Adrenal gland (tissue), 12 donors: ENCODE results near the gene ZNF821. TPM values are rescaled to one million over a fixed set of nuclear protein-coding genes. Genes with fewer than 3 reads are reported as not detected.
"Not testable (repeated sequence)": the region's sequence is repeated elsewhere in the genome, so short reads cannot be mapped to it uniquely, and the experiment has no call there.

ENCODE experiments used
- DNase-seq, 7 donors: peaks; one replicate each; pipeline ENCODE4 v3.0.0-alpha.2; 2019 to 2020
- H3K27ac ChIP-seq, 5 donors: fragments of 200-600 bp; sonication (generic) in 4 of 5; 1 replicate in 3 of 5; 2 replicates in 2 of 5; pipeline versions ENCODE4 v1.5.1 to v1.8.0; 2016 to 2020; ENCODE audit warnings: mild to moderate bottlenecking in 1 of 5
- H3K27me3 ChIP-seq: fragments of 200-600 bp; 2 replicates; pipeline ENCODE4 v1.8.0; 2021
- H3K36me3 ChIP-seq, 2 donors: fragments of 200-600 bp; replicated peaks in 1 of 2; 1 replicate in 1 of 2; 2 replicates in 1 of 2; pipeline versions ENCODE4 v1.5.1 to v1.8.0; 2018 to 2022
- H3K4me1 ChIP-seq, 2 donors: fragments of 200-600 bp; replicated peaks in 1 of 2; 1 replicate in 1 of 2; 2 replicates in 1 of 2; pipeline versions ENCODE4 v1.5.1 to v1.8.0; 2018 to 2021
- H3K4me3 ChIP-seq, 4 donors: fragments of 200-600 bp; sonication (generic) in 3 of 4; one replicate each; pipeline ENCODE4 v1.5.1; 2016 to 2018
- H3K9me3 ChIP-seq, 3 donors: fragments of 200-600 bp; sonication (generic) in 1 of 3; replicated peaks in 1 of 3; 1 replicate in 2 of 3; 2 replicates in 1 of 3; pipeline versions ENCODE4 v1.5.1 to v1.8.0; 2016 to 2021
- CTCF ChIP-seq, 6 experiments: fragments of 450-650 bp in 4 of 6; fragments of 200-600 bp in 2 of 6; sonication (generic) in 1 of 6; IDR thresholded peaks; 1 replicate in 5 of 6; 2 replicates in 1 of 6; pipeline versions ENCODE4 v1.5.1 to v1.8.0; 2016 to 2021; ENCODE audit warnings: antibody characterized with exemption in 6 of 6, mild to moderate bottlenecking in 2 of 6, moderate library complexity in 1 of 6
- POLR2A ChIP-seq, 2 donors: fragments of 450-650 bp; IDR thresholded peaks; one replicate each; pipeline ENCODE4 v1.6.1; 2017; ENCODE audit warnings: antibody characterized with exemption in 2 of 2, mild to moderate bottlenecking in 2 of 2, moderate library complexity in 1 of 2
- WGBS, 4 donors: extraction: QIAGEN DNeasy Blood & Tissue Kit in 2 of 4; methylation state at CpG; one replicate each; pipeline versions ENCODE4 v1.1.5 to v1.1.7; 2013 to 2017; 5-methylcytosine and 5-hydroxymethylcytosine counted together
- intact Hi-C, 2 donors: fragments of 100-400 bp; cut with DNase I; formaldehyde crosslinking; loops; one replicate each; pipeline versions ENCODE4 v1.14.1 to v1.15.0; 2022 to 2023
- polyA plus RNA-seq, 3 donors: library from polyadenylated mRNA; stranded (reverse); fragments of 200-250 nt in 2 of 3; fragments of 350-450 nt in 1 of 3; fragmentation: Illumina TruSeq in 1 of 3; extraction: RNeasy Lipid Tissue Mini Kit (QIAGEN cat#74804) in 1 of 3; gene quantifications; one replicate each; pipeline ENCODE4 v1.2.3, GENCODE V29; 2013 to 2014
- total RNA-seq, 9 donors: library from RNA; depleted of rRNA in 4 of 9; stranded (reverse); fragments of >200 nt in 4 of 9; fragments of 120-200 nt in 1 of 9; fragmentation: NEBNext Ultra II Directional in 1 of 9; extraction: Animal tissue kit (Norgen Biotek cat#: 25700) in 1 of 9; gene quantifications; one replicate each; pipeline versions ENCODE4 v1.1.0 to v1.2.4, GENCODE V29; 2013 to 2023
- donor health status: healthy with polysubstance abuse.
- donor health status: Bipolar disorder and iron deficiency.
- donor health status: DM: yes; HTN: yes; CAD: no.
- donor health status: DM: no; HTN: no; CAD: no.
- donor health status: DM: no; HTN: no; CAD: no.
- donor health status: DM: yes; HTN: yes; CAD: no.

The ZNF821 gene
- total and polyA plus RNA-seq, 12 donors: 4.6 to 13.1 (median 7.2) TPM

- Histone ChIP-seq H3K4me3 (no peak overlapping the region), H3K27ac (no peak overlapping the region), H3K36me3 (peaks cover 0 to 12% of the 10 kb centered on the region in 2 donors), H3K9me3 (no peaks in the 10 kb centered on the region), H3K27me3 (no peaks in the 10 kb centered on the region), H3K4me1 (peaks cover 27 to 76% of the 10 kb centered on the region in 2 donors)
- no peak for DNase-seq
- TF ChIP-seq POLR2A (IDR thresholded peaks at IDR 0.05) (no peak), CTCF (IDR thresholded peaks at IDR 0.05) (no peak)
- 77 to 85% (median 83%) methylated on average over 6 of the region's 6 CpGs for WGBS, 4 donors
- intact Hi-C loops: no loop called here
Observed at GRCh38 chr16:71912534-71913275, 28.7 kb upstream of the ZNF821 start.

GRCh38 chr16:71911121-71911520 is 27.1 kb upstream of the ZNF821 start:
- intact Hi-C loops: no loop called here
- peaks cover 13 to 61% of the 10 kb centered on the region in 2 donors for H3K4me1 ChIP-seq
- H3K27ac ChIP-seq: no peak overlapping the region
- H3K9me3 ChIP-seq: no peaks in the 10 kb centered on the region
- no peak for DNase-seq
- H3K4me3 ChIP-seq: no peak overlapping the region
- no peaks in the 10 kb centered on the region for H3K27me3 ChIP-seq
- H3K36me3 ChIP-seq: peaks cover 0 to 3% of the 10 kb centered on the region in 2 donors
- TF ChIP-seq CTCF (IDR thresholded peaks at IDR 0.05) (no peak), POLR2A (IDR thresholded peaks at IDR 0.05) (no peak)
- 87 to 91% (median 90%) methylated on average over 7 of the region's 7 CpGs for WGBS, 4 donors

- H3K4me3 ChIP-seq, H3K27me3 ChIP-seq, H3K36me3 ChIP-seq, H3K9me3 ChIP-seq, intact Hi-C loops, H3K27ac ChIP-seq, DNase-seq: not testable (repeated sequence)
- peaks cover 0 to 34% of the 10 kb centered on the region in 2 donors for H3K4me1 ChIP-seq
- WGBS, 4 donors: 80 to 84% (median 82%) methylated on average over 5 to 6 of the region's 6 CpGs
Observed at GRCh38 chr16:71905765-71906164, 21.8 kb upstream of the ZNF821 start.

- H3K4me1 ChIP-seq: peaks cover 10 to 36% of the 10 kb centered on the region in 2 donors
- no peak overlapping the region for H3K27ac ChIP-seq
- DNase-seq: no peak
- WGBS, 4 donors: 80 to 88% (median 83%) methylated on average over 8 to 9 of the region's 9 CpGs
- H3K9me3 ChIP-seq: no peaks in the 10 kb centered on the region
- intact Hi-C loops: no loop called here
- H3K36me3 ChIP-seq: no peaks in the 10 kb centered on the region
- TF ChIP-seq CTCF (IDR thresholded peaks at IDR 0.05) (no peak), POLR2A (IDR thresholded peaks at IDR 0.05) (no peak)
- no peaks in the 10 kb centered on the region for H3K27me3 ChIP-seq
- no peak overlapping the region for H3K4me3 ChIP-seq
Observed at GRCh38 chr16:71904239-71904638, 20.3 kb upstream of the ZNF821 start.

GRCh38 chr16:71903608-71904007 is 19.6 kb upstream of the ZNF821 start:
- Histone ChIP-seq H3K4me3 (no peak overlapping the region), H3K9me3 (no peaks in the 10 kb centered on the region), H3K4me1 (peaks cover 10 to 39% of the 10 kb centered on the region in 2 donors), H3K27ac (peak overlapping the region in 1 of 5 donors; percentile 6), H3K27me3 (no peaks in the 10 kb centered on the region), H3K36me3 (no peaks in the 10 kb centered on the region)
- intact Hi-C loops: no loop called here
- TF ChIP-seq POLR2A (IDR thresholded peaks at IDR 0.05): no peak
- TF ChIP-seq CTCF (IDR thresholded peaks at IDR 0.05): no peak
- 81 to 94% (median 83%) methylated on average over 2 of the region's 2 CpGs for WGBS, 4 donors
- DNase-seq: no peak
